GM08714 (cell line): Measurements from ENCODE around the gene PLAAT5.
"Not testable (repeated sequence)": the region's sequence is repeated elsewhere in the genome, so short reads cannot be mapped to it uniquely, and the experiment has no call there.

Source experiments
- H3K4me3 ChIP-seq: fragments of 200-500 bp; sonication (Bioruptor generic); 2 replicates; pipeline ENCODE4 v1.5.1; 2014; ENCODE audit warnings: mild to moderate bottlenecking, low read length, inconsistent platforms
- ZNF274 ChIP-seq: IDR thresholded peaks from 2 replicates; pipeline ENCODE4 v1.6.1; 2012; ENCODE audit warnings: mild to moderate bottlenecking, low read depth, low read length

The PLAAT5 gene

GRCh38 chr11:63490551-63491239 is at the start of gene PLAAT5:
TSS of gene PLAAT5 (minus strand) at chr11:63491167. CDS start at chr11:63491034, 133 bp downstream.
- no peak for TF ChIP-seq ZNF274
- H3K4me3 ChIP-seq = no peak within 1 kb of the TSS; the same call in 1 of the 2 replicates

GRCh38 chr11:63537293-63538101 is 46.5 kb upstream of the PLAAT5 start:
- peak overlapping the region; percentile 57; the same call in 1 of the 2 replicates for H3K4me3 ChIP-seq
- TF ChIP-seq ZNF274 = no peak

- H3K4me3 ChIP-seq = peak within 1 kb of the TSS; percentile 57; the same call in 1 of the 2 replicates
- no peak for TF ChIP-seq ZNF274
Measured at GRCh38 chr11:63536669-63537292, 45.8 kb upstream of the PLAAT5 start, which contains the start of gene PLAAT4. TSS of gene PLAAT4 (plus strand) at chr11:63536808. CDS start at chr11:63536869, 61 bp downstream.

- no peak for TF ChIP-seq ZNF274
- H3K4me3 ChIP-seq = no peak overlapping the region
Measured at GRCh38 chr11:63535734-63536133, 44.8 kb upstream of the PLAAT5 start.

GRCh38 chr11:63534895-63535461 is 44.0 kb upstream of the PLAAT5 start:
- no peak for TF ChIP-seq ZNF274
- no peak overlapping the region for H3K4me3 ChIP-seq

GRCh38 chr11:63534076-63534475 is 43.1 kb upstream of the PLAAT5 start:
- no peak for TF ChIP-seq ZNF274
- no peak overlapping the region for H3K4me3 ChIP-seq

- no peak overlapping the region for H3K4me3 ChIP-seq
- TF ChIP-seq ZNF274 = no peak
Measured at GRCh38 chr11:63532799-63533475, 42.0 kb upstream of the PLAAT5 start.

GRCh38 chr11:63532117-63532516 is 41.1 kb upstream of the PLAAT5 start:
- H3K4me3 ChIP-seq = no peak overlapping the region
- no peak for TF ChIP-seq ZNF274

- H3K4me3 ChIP-seq = not testable (repeated sequence)
Measured at GRCh38 chr11:63531074-63531792, 40.3 kb upstream of the PLAAT5 start.

GRCh38 chr11:63530021-63530420 is 39.1 kb upstream of the PLAAT5 start:
- no peak for TF ChIP-seq ZNF274

GRCh38 chr11:63529373-63529772 is 38.4 kb upstream of the PLAAT5 start:
- H3K4me3 ChIP-seq = not testable (repeated sequence)

More at GRCh38 chr11:63530021-63530420, 39.1 kb upstream of the PLAAT5 start:
- H3K4me3 ChIP-seq = no peak overlapping the region

- not testable (repeated sequence) for H3K4me3 ChIP-seq
Measured at GRCh38 chr11:63528729-63529278, 37.8 kb upstream of the PLAAT5 start.

GRCh38 chr11:63528156-63528555 is 37.2 kb upstream of the PLAAT5 start:
- not testable (repeated sequence) for H3K4me3 ChIP-seq
